GM18498 (cell line): ENCODE data around the gene GRIN2D.
A peak's percentile ranks its signal among the peaks of the same experiment; 100 is the strongest.

Source experiments
- ATAC-seq: cut with Tn5 transposase; IDR thresholded peaks from one replicate; pipeline ENCODE4 v1.9.1; 2021; ENCODE audit warnings: mild to moderate bottlenecking, moderate library complexity; ENCODE audit not compliant: unreplicated experiment

Gene GRIN2D

DNA sequence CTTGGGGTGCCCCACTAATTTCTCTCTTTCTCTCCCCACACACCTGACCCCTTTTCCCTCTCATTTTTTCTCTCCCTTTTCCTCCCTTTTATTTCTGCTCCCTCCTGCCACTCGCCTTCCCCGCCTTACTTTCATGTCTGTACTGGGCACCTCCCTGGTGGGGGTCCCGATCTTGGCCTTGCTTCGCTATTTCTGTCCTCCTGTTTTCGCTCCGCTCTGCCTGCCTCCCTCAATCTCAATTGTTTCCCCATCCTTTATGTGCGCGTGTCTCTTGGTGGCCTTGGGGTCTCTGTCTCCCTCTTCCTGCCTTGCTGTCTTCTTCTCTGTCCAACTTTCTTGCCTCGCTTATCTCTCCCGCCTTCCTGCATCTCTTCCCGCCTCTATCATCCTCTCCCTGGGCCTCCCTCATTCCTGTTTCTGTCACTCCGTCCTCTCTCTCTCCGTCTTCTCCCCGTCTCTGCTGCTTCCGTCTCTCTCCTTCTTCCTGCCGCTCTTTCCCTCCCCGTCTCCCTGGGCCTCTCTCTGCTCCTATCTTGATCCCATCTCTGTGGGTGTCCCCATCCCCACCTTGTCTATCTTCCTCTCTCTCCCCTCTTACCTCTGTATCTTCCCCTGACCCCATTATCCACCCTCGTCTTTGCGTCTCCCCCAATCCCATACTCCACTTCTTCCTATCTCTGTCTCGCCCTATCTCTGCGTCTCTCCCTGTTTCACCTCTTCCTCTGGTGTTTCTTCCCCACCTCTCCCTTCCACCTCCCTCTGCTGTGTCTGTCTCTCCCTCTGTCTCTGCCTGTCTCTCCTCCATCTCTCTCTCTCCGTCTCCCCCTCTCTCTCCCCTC, 4.0 kb downstream of the GRIN2D start:
- no peak for ATAC-seq

DNA sequence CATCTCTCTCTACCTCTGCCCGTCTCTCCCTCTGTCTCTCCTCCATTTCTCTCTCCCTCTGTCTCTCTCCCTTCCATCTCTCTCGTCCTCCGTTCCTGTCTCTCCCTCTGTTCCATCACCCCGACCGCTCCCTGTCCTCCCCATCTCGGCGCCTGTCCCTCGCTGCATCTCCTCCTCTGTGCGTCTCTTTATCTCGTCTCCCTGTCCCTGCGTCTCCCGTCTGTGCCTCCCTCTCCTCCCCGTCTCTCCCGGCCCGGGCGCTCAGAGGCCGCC, 4.6 kb downstream of the GRIN2D start:
- ATAC-seq: no peak

GRCh38 chr19:48398375-48399235, 5.1 kb downstream of the GRIN2D start:
- no peak for ATAC-seq

- ATAC-seq: no peak
Observed at GRCh38 chr19:48400018-48400742, 6.7 kb downstream of the GRIN2D start.

DNA sequence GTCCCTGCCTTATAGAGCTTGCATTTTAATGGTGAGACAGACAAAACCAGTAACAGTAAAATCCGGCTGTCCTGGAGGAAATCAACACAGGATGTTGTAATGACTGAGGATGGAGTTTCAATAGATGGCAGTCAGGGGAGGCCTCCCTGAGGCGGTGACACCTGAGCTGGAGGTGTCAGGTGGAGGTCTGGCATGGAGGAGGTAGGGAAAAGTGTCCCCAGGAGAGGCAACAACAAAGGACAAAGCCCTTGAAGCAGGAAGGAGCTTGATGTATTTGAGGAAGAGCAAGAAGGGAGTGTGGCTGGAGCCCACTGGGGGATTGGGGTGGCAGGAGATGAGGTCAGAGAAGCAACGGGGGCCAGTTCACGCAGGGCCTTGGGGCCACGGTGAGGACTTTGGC, 7.8 kb downstream of the GRIN2D start:
- ATAC-seq: no peak

DNA sequence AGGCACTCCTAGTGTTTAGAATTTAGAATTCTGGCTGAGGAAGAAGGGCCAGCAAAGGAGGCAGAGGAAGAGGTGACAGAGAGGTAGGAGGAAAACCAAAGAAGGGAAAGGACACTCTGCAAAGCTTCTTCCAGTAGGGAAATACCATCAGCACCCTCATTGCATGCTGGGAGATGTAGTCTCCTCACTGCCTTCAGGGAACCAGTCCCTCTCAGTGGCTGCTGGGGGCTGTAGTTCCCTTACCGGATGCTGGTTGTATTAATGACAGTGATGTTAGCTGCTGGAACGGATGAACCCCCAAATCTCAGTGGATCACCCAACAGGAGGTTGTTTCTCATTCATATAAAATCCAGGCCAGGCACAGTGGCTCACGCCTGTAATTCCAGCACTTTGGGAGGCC, 10.1 kb downstream of the GRIN2D start:
- peak; percentile 72 for ATAC-seq

GRCh38 chr19:48405010-48405659, 11.7 kb downstream of the GRIN2D start:
- ATAC-seq: no peak

- ATAC-seq: no peak
Observed at GRCh38 chr19:48405850-48406249, 12.4 kb downstream of the GRIN2D start.

DNA sequence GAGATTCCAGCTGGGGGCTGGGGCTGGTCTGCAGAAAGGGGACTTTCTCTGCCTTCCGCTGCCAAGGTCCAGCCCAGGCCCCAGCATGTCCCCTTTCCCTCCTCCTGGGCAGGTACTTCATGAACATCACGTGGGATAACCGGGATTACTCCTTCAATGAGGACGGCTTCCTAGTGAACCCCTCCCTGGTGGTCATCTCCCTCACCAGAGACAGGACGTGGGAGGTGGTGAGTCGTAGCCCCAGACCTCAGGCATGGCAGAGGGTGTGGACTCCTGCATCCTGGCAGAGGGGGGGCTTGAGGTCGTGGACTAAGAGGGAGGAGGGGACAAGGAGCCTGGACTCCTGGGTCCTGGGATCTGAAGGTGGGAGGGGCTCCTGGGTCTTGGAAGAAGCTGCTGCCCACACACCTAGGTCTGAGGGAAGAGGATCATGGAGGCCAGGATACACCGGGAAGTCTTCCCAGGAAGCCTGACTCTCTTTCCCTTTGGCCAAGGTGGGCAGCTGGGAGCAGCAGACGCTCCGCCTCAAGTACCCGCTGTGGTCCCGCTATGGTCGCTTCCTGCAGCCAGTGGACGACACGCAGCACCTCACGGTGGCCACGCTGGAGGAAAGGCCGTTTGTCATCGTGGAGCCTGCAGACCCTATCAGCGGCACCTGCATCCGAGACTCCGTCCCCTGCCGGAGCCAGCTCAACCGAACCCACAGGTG, 20.6 kb downstream of the GRIN2D start:
- no peak for ATAC-seq

DNA sequence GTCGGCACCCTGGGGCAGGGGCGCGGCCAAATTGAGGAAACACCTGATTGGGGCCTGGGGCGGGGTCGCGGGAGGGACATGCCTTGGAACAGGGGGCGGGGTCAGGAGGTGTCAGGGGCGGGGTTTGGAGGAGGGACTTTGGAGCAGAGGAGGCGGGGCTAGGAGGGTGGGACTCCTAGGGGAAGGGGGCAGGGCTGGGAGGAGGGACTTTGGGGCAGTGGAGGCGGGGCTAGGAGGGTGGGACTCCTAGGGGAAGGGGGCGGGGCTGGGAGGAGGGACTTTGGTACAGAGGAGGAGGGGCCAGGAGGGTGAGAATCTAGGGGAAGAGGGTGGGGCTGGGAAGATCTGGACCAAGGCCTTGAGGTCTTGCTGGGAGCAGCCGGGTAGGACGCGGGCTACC, 21.9 kb downstream of the GRIN2D start:
- ATAC-seq: no peak

- ATAC-seq: no peak
Observed at GRCh38 chr19:48415806-48416221, 22.3 kb downstream of the GRIN2D start.

GRCh38 chr19:48417421-48417820, 24.0 kb downstream of the GRIN2D start:
- no peak for ATAC-seq

DNA sequence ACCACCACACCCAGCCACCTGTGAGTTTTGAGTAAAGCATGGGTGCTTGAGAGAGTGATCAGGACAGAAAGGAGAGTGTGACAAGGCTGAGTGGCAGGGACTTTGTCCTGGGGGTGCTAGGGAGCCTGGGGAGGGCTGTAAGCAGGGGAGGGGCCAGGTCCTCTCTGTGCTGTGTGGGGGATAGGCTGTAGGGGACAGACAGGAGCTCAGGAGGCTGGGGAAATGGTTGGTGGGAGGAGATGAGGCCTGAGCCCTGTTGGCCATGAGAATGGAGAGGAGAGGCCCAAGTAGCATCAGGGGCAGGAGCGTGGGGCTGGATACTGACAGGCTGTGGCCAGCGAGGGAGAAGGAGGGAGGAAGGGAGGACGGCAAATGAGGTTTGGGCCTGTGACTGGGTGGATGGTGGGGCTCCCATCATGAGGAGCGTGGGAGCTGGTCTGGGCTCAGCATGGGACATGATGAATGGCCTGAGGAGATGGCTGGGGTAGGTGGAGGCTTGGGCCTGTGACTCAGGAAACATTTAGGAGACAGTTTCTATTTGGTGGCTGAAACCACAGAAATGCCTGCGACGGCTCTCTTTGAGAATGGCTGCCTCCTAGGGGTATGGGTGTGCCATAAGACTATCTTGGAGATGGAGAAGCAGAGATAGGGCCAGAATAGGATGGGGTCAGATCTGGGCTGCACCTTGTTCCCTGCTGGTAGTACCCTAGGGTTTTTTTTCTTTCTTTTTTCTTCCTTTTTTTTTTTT, 25.0 kb downstream of the GRIN2D start:
- no peak for ATAC-seq

DNA sequence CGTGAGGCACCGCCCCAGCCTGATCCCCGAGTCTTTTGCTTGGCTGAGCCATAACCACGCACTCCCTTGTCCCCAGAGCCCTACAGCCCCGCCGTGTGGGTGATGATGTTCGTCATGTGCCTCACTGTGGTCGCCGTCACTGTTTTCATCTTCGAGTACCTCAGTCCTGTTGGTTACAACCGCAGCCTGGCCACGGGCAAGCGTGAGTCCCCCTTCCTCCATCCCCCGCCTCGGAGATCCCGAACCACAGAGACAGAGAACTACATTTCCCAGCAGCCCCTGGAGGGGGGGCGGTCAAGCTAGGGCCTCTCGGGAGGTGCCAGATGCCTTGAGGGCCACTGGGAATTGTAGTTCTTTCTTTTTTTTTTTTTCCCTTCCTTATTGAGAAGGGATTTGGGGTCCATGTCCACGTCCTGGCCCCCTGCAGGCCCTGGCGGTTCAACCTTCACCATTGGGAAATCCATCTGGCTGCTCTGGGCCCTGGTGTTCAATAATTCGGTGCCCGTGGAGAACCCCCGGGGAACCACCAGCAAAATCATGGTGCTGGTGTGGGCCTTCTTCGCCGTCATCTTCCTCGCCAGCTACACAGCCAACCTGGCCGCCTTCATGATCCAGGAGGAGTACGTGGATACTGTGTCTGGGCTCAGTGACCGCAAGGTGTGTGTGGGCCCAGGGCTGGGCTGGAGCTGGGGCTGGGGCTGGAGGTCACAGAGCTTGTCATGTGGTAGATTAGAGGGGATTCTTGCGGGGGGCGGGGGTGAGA, 25.9 kb downstream of the GRIN2D start:
- ATAC-seq: no peak

- no peak for ATAC-seq
Observed at GRCh38 chr19:48421548-48421947, 28.1 kb downstream of the GRIN2D start.

DNA sequence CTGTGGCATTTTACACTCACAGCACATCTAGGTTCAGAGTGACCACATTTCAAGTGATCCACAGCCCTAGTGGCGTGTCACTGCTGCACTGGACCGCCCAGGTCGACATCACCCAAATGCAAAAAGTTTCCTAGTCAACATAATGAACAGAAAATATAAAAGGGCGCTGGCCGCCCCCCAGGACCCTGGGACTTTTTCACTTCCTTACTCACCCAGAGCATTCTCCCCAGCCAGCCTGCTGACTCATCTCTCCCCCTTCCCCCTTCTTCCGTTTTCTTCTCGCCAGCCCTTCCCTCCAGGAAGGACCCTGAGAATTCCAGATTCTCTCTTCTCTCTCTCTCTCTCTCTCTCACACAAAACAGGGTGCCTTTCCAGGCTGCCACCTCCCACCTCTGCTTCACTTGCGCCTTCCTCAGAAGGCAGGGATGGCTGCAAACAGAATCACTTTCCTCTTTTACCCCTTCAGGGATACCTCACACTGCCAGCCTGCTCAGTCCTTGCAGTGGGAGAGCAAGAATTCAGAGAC, 31.3 kb downstream of the GRIN2D start:
- no peak for ATAC-seq

DNA sequence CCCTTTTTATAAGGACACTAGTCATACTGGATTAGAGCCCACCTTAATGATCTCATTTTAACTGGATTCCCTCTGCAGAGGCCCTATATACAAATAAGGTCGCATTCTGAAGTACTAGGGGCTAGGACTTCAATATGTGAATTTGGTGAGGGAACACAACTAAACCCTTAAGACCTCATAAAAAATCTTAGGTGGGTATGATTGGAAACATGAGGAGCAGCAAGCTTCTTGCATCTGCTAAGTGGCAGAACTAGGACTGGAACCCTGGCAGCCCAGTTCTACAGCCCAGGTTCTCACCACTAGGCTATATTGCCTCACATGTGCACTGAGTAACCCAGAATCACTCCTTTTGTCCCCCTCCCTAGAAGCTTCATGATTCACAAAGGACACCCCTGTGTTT, 35.2 kb downstream of the GRIN2D start:
- no peak for ATAC-seq

GRCh38 chr19:48433337-48433736, 39.9 kb downstream of the GRIN2D start:
- no peak for ATAC-seq

GRCh38 chr19:48436586-48436985, 43.1 kb downstream of the GRIN2D start:
- ATAC-seq: no peak
